ENCODE data around the gene ABTB1.
"Not testable (repeated sequence)": the region's sequence is repeated elsewhere in the genome, so short reads cannot be mapped to it uniquely, and the experiment has no call there.

The ABTB1 gene

GRCh38 chr3:127671523-127672428 is 976 bp upstream of the ABTB1 start:
- DNase-seq (ENCODE audit: low read depth), result no peak

- no peak for DNase-seq (ENCODE audit: low read depth)
These were observed 694 bp downstream of the ABTB1 start for GRCh38 chr3:127673191-127674100.

- no peak for DNase-seq (ENCODE audit: low read depth)
These were observed 1.5 kb downstream of the ABTB1 start for GRCh38 chr3:127674101-127674721.

DNA sequence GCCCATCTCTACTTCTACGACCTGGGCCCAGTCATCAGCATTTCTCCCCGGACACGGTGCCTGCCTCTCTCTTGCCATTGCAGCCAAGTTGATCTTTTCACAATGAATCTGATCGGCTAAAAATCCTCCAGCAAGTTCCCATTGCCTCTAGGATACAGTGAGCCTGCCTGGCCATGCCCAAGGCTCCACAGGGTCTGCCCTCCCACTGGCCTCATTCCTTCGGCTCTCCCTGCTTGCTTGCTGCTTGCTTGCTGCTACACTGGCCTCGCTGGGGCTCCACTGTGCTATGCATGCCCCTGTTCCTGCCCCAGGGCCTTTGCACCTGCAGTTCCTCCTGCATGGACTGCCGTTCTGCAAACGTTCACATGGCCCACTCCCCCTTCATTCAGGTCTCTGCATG is 2.0 kb downstream of the ABTB1 start:
- DNase-seq (ENCODE audit: low read depth), result no peak

GRCh38 chr3:127675651-127676391 is 3.1 kb downstream of the ABTB1 start:
- DNase-seq (ENCODE audit: low read depth), result no peak

DNA sequence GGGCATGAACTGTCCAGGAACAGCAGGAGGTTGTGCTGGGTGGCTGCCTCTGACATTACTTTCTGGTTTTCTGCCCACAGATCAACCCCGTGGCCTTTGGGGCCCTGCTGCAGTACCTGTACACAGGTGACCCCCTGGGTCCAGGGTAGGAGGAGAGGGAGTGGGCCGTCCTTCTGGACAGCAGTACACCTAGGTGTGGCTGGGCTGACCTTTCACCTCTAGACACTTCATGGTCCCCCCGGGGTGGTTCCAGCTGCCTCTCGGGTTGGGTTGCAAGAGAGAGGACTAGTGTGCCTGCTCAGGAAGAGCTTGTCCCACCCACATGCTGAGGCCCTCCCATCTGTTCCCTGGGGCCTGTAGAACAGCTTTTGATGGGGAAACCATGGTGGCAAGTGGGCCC is 3.7 kb downstream of the ABTB1 start:
- no peak for DNase-seq (ENCODE audit: low read depth)

GRCh38 chr3:127676921-127677351 is 4.2 kb downstream of the ABTB1 start:
- DNase-seq (ENCODE audit: low read depth), result no peak

GRCh38 chr3:127677541-127678314 is 5.0 kb downstream of the ABTB1 start:
- DNase-seq (ENCODE audit: low read depth), result no peak

GRCh38 chr3:127678315-127678599 is 5.5 kb downstream of the ABTB1 start:
- DNase-seq (ENCODE audit: low read depth), result no peak

- DNase-seq (ENCODE audit: low read depth), result no peak
These were observed 6.1 kb downstream of the ABTB1 start for GRCh38 chr3:127678611-127679533.

DNA sequence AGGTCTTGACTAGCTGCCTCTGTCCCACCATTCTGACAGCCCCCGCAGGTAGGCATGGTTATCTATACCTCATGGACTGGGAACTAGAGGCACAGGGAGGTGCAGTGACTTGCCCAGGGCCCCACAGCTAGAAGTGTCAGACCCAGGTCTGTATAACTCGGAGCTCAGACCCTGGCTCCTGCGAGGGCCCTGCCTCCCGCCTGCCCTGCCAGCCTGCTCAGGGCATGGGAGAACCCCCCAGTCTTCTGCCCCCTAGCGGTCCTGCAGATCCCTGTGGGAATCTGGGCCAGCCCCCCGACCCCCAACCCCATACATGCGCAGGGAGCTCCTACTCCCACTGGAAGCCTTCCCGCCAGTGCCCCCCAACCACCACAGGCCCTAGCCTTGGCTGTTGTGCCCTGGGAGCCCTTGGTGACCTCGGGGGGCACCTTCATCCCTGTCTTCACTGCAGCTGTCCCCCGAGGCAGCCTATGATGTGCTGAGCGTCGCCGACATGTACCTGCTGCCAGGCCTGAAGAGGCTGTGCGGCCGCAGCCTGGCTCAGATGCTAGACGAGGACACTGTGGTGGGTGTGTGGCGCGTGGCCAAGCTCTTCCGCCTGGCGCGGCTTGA is 6.9 kb downstream of the ABTB1 start:
- DNase-seq (ENCODE audit: low read depth), result no peak

DNA sequence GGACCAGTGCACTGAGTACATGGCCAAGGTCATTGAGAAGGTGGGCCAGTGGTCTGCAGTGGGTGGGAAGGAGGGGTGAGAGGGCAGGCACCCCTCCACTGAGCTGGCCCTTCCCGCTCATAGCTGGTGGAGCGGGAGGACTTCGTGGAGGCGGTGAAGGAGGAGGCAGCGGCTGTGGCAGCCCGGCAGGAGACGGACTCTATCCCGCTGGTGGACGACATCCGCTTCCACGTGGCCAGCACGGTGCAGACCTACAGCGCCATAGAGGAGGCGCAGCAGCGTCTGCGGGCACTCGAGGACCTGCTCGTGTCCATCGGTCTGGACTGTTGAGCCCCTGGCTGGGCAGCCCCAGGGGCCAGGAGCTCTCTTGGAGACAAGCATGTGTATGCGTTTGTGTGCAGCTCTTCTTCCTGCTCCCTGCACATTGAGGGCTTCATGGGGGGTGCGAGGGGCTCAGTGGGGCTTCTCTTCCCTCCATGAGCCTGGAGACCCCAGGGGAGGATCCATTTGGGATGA is 7.5 kb downstream of the ABTB1 start:
- no peak for DNase-seq (ENCODE audit: low read depth)

DNA sequence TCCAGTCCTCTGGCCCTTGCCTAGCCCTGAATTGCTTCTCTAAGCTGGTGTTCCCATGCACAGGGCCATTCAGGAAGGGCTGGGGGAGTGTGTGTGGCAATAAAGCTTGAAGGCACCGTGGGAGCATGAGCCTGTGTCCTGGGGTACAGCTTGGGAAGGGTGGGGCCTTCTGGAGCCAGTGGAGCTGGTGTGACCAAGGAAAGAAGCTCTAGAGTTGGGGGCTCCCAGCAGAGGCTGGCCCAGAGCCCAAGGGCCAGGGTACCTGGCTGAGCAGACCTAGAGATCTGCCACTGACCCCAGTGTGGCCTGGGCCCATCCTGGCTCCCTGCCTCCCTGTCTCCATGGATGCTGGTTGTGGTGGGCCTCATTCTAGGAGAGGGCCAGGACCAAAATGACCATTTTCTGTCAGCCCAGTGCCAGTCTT is 8.1 kb downstream of the ABTB1 start:
- DNase-seq (ENCODE audit: low read depth), result no peak

DNA sequence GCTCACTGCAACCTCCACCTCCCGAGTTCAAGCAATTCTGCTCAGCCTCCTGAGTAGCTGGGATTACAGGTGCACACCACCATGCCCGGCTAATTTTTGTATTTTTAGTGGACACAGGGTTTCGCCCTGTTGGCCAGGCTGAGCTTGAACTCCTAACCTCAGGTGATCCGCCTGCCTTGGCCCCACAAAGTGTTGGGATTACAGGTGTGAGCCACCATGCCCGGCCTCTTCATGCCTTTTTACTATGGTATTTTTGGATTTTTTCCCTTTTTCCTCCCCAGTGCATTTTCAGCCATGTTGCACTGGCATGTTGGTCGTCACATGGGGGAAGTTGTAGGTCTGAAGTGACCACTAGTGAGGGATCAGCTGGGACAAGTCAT is 9.4 kb downstream of the ABTB1 start:
- DNase-seq (ENCODE audit: low read depth), result not testable (repeated sequence)

GRCh38 chr3:127682561-127682960 is 9.8 kb downstream of the ABTB1 start:
- DNase-seq (ENCODE audit: low read depth), result no peak

- DNase-seq (ENCODE audit: low read depth), result no peak
These were observed 12.3 kb downstream of the ABTB1 start for GRCh38 chr3:127684871-127685707.

DNA sequence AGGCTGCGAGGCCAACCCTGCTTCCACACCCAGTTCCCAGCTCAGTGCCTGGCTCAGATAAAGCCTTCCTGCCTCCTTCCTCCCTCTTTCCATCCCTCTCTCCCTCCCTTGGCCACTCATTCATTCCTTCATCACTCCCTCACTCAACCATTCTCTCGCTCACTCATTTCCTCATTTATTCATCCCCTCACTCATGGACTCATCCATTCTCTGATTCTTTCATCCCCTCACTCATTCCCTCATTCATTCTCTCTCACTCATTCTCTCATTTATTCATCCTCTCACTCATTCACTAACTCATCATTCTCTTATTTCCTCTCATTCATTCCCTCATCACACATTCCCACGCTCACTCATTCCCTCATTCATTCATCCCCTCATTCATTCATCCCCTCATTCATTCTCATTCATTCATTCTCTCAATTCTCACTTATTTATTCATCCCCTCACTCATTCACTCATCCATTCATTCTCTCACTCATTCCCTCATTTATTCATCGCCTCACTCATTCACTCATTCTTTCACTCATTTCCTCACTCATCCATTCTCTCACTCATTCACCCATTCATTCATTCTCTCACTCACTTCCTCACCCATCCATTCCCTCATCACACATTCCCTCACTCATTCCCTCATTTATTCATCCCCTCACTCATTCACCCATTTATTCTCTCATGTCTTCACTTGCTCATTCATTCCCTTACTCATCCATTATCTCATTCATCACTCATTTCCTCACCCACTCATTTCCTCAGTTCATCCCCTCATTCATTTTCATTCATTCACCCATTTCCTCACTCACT is 13.2 kb downstream of the ABTB1 start:
- DNase-seq (ENCODE audit: low read depth), result no peak

- no peak for DNase-seq (ENCODE audit: low read depth)
These were observed 13.8 kb downstream of the ABTB1 start for GRCh38 chr3:127686512-127686894.

Data from HS-27A (cell line).